SK-N-SH treated with all-trans-retinoic acid at 6 μM for 48 hours (cell line): ENCODE data around the gene GAP43.
A peak's percentile ranks its signal among the peaks of the same experiment; 100 is the strongest.

Source experiments
- ATAC-seq: fragments of 200-7000 bp; cut with Tn5 transposase; 3 replicates; pipeline ENCODE4 v1.9.1; 2020; ENCODE audit warnings: mild to moderate bottlenecking, moderate library complexity
- ARNTL ChIP-seq: fragments of 450-650 bp; formaldehyde crosslinking; IDR thresholded peaks from 2 replicates; pipeline ENCODE4 v1.5.0; 2020; ENCODE audit warnings: low read depth, mild to moderate bottlenecking, moderate library complexity, borderline replicate concordance
- BACH2 ChIP-seq: fragments of 250-450 bp; sonication (Bioruptor Pico); IDR thresholded peaks from 2 replicates; pipeline ENCODE4 v1.9.0; 2021; ENCODE audit warnings: mild to moderate bottlenecking, borderline replicate concordance
- CSDC2 ChIP-seq: fragments of 250-450 bp; sonication (Bioruptor Pico); IDR thresholded peaks from 2 replicates; pipeline ENCODE4 v1.5.0; 2020; ENCODE audit warnings: mild to moderate bottlenecking, moderate library complexity
- ESRRG ChIP-seq: fragments of 250-450 bp; sonication (Bioruptor Pico); IDR thresholded peaks from 2 replicates; pipeline ENCODE4 v1.6.1; 2021; ENCODE audit warnings: mild to moderate bottlenecking
- ISL1 ChIP-seq: fragments of 250-450 bp; sonication (Bioruptor Pico); IDR thresholded peaks from 2 replicates; pipeline ENCODE4 v2.1.2; 2022; ENCODE audit warnings: mild to moderate bottlenecking, moderate library complexity
- OSR1 ChIP-seq: fragments of 250-450 bp; sonication (Bioruptor Pico); IDR thresholded peaks from 2 replicates; pipeline ENCODE4 v1.8.0; 2022; ENCODE audit warnings: moderate library complexity, mild to moderate bottlenecking, inconsistent platforms
- PATZ1 ChIP-seq: fragments of 250-450 bp; sonication (Bioruptor Pico); IDR thresholded peaks from 2 replicates; pipeline ENCODE4 v1.8.0; 2020; ENCODE audit warnings: mild to moderate bottlenecking, moderate library complexity, borderline replicate concordance
- PPARA ChIP-seq: fragments of 250-450 bp; sonication (Bioruptor Pico); IDR thresholded peaks from 2 replicates; pipeline ENCODE4 v1.5.0; 2020; ENCODE audit warnings: mild to moderate bottlenecking, borderline replicate concordance
- SNAI2 ChIP-seq: fragments of 250-450 bp; sonication (Bioruptor Pico); IDR thresholded peaks from 2 replicates; pipeline ENCODE4 v1.5.0; 2020; ENCODE audit warnings: mild to moderate bottlenecking, moderate library complexity
- TCF4 ChIP-seq: fragments of 250-450 bp; sonication (Bioruptor Pico); IDR thresholded peaks from 2 replicates; pipeline ENCODE4 v1.8.0; 2021; ENCODE audit warnings: mild to moderate bottlenecking, moderate library complexity, borderline replicate concordance
- TOX ChIP-seq: fragments of 250-450 bp; sonication (Bioruptor Pico); IDR thresholded peaks from 2 replicates; pipeline ENCODE4 v1.8.0; 2021; ENCODE audit warnings: mild to moderate bottlenecking, moderate library complexity, borderline replicate concordance
- ZC3H10 ChIP-seq: fragments of 250-450 bp; sonication (Bioruptor Pico); IDR thresholded peaks from 2 replicates; pipeline ENCODE4 v1.5.1; 2021; ENCODE audit warnings: mild to moderate bottlenecking, moderate library complexity
- ZFP3 ChIP-seq: fragments of 250-450 bp; sonication (Bioruptor Pico); IDR thresholded peaks from 2 replicates; pipeline ENCODE4 v1.5.0; 2020; ENCODE audit warnings: mild to moderate bottlenecking, moderate library complexity
- ZFP30 ChIP-seq: fragments of 450-650 bp; formaldehyde crosslinking; IDR thresholded peaks from 2 replicates; pipeline ENCODE4 v1.5.0; 2022; ENCODE audit warnings: mild to moderate bottlenecking, moderate library complexity
- ZNF565 ChIP-seq: fragments of 450-650 bp; formaldehyde crosslinking; conservative IDR thresholded peaks from 2 replicates; pipeline ENCODE4 v1.5.0; 2020; ENCODE audit warnings: low read depth, mild to moderate bottlenecking, moderate library complexity
- ZNF70 ChIP-seq: fragments of 450-650 bp; formaldehyde crosslinking; IDR thresholded peaks from 2 replicates; pipeline ENCODE4 v1.5.0; 2020; ENCODE audit warnings: mild to moderate bottlenecking, moderate library complexity
- ZNF8 ChIP-seq: fragments of 450-650 bp; formaldehyde crosslinking; IDR thresholded peaks from 2 replicates; pipeline ENCODE4 v1.5.0; 2020; ENCODE audit warnings: mild to moderate bottlenecking, moderate library complexity
- TF ChIP-seq, protein P1 (sequence below): fragments of 250-450 bp; sonication (Bioruptor Pico); IDR thresholded peaks from 2 replicates; pipeline ENCODE4 v1.5.0; 2020; ENCODE audit warnings: mild to moderate bottlenecking, moderate library complexity
- TF ChIP-seq, protein P2 (sequence below): fragments of 250-450 bp; sonication (Bioruptor Pico); IDR thresholded peaks from 2 replicates; pipeline ENCODE4 v1.8.0; 2021; ENCODE audit warnings: low read depth, mild to moderate bottlenecking, moderate library complexity, borderline replicate concordance
- TF ChIP-seq, protein P3 (sequence below): fragments of 250-450 bp; sonication (Bioruptor Pico); IDR thresholded peaks from 2 replicates; pipeline ENCODE4 v1.5.1; 2021; ENCODE audit warnings: mild to moderate bottlenecking, moderate library complexity

Gene GAP43

GRCh38 chr3:115623044-115623868 lies at the start of gene GAP43:
GAP43 (plus strand) TSS chr3:115623510; CDS start chr3:115623690, 180 bp downstream.
- ATAC-seq, result peak; percentile 97
- TF ChIP-seq, protein P1, sequence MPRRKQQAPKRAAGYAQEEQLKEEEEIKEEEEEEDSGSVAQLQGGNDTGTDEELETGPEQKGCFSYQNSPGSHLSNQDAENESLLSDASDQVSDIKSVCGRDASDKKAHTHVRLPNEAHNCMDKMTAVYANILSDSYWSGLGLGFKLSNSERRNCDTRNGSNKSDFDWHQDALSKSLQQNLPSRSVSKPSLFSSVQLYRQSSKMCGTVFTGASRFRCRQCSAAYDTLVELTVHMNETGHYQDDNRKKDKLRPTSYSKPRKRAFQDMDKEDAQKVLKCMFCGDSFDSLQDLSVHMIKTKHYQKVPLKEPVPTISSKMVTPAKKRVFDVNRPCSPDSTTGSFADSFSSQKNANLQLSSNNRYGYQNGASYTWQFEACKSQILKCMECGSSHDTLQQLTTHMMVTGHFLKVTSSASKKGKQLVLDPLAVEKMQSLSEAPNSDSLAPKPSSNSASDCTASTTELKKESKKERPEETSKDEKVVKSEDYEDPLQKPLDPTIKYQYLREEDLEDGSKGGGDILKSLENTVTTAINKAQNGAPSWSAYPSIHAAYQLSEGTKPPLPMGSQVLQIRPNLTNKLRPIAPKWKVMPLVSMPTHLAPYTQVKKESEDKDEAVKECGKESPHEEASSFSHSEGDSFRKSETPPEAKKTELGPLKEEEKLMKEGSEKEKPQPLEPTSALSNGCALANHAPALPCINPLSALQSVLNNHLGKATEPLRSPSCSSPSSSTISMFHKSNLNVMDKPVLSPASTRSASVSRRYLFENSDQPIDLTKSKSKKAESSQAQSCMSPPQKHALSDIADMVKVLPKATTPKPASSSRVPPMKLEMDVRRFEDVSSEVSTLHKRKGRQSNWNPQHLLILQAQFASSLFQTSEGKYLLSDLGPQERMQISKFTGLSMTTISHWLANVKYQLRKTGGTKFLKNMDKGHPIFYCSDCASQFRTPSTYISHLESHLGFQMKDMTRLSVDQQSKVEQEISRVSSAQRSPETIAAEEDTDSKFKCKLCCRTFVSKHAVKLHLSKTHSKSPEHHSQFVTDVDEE (CRISPR knock-in tag), result peak; percentile 59; the same call in 1 of the 2 replicates
- TF ChIP-seq ZNF70, result no peak

- ATAC-seq, result no peak
- no peak for TF ChIP-seq ZNF8
- TF ChIP-seq, protein P2, sequence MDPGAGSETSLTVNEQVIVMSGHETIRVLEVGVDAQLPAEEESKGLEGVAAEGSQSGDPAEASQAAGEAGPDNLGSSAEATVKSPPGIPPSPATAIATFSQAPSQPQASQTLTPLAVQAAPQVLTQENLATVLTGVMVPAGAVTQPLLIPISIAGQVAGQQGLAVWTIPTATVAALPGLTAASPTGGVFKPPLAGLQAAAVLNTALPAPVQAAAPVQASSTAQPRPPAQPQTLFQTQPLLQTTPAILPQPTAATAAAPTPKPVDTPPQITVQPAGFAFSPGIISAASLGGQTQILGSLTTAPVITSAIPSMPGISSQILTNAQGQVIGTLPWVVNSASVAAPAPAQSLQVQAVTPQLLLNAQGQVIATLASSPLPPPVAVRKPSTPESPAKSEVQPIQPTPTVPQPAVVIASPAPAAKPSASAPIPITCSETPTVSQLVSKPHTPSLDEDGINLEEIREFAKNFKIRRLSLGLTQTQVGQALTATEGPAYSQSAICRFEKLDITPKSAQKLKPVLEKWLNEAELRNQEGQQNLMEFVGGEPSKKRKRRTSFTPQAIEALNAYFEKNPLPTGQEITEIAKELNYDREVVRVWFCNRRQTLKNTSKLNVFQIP (CRISPR knock-in tag), result no peak
- TF ChIP-seq ESRRG, result no peak
- no peak for TF ChIP-seq ZFP30 (CRISPR knock-in tag)
- TF ChIP-seq PPARA (CRISPR knock-in tag), result no peak
- no peak for TF ChIP-seq ISL1 (CRISPR knock-in tag)
- TF ChIP-seq, protein P1 (CRISPR knock-in tag), result no peak
- no peak for TF ChIP-seq SNAI2 (CRISPR knock-in tag)
- TF ChIP-seq ZNF70, result no peak
- no peak for TF ChIP-seq ARNTL
- no peak for TF ChIP-seq ZFP3
- TF ChIP-seq, protein P3, sequence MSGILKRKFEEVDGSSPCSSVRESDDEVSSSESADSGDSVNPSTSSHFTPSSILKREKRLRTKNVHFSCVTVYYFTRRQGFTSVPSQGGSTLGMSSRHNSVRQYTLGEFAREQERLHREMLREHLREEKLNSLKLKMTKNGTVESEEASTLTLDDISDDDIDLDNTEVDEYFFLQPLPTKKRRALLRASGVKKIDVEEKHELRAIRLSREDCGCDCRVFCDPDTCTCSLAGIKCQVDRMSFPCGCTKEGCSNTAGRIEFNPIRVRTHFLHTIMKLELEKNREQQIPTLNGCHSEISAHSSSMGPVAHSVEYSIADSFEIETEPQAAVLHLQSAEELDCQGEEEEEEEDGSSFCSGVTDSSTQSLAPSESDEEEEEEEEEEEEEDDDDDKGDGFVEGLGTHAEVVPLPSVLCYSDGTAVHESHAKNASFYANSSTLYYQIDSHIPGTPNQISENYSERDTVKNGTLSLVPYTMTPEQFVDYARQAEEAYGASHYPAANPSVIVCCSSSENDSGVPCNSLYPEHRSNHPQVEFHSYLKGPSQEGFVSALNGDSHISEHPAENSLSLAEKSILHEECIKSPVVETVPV (CRISPR knock-in tag), result no peak
- no peak for TF ChIP-seq BACH2 (CRISPR knock-in tag)
- no peak for TF ChIP-seq TCF4 (CRISPR knock-in tag)
- TF ChIP-seq ZNF565, result no peak
Observed at GRCh38 chr3:115576325-115576875, 46.9 kb upstream of the GAP43 start.

GRCh38 chr3:115577000-115577399 lies 46.3 kb upstream of the GAP43 start:
- no peak for ATAC-seq
- TF ChIP-seq ZNF8, result no peak
- no peak for TF ChIP-seq PPARA (CRISPR knock-in tag)
- TF ChIP-seq, protein P1 (CRISPR knock-in tag), result no peak
- TF ChIP-seq ZFP3, result no peak
- no peak for TF ChIP-seq TOX (CRISPR knock-in tag)
- TF ChIP-seq ARNTL, result no peak
- TF ChIP-seq OSR1 (CRISPR knock-in tag), result no peak
- no peak for TF ChIP-seq ZNF565
- TF ChIP-seq, protein P2 (CRISPR knock-in tag), result no peak
- no peak for TF ChIP-seq PATZ1 (CRISPR knock-in tag)
- no peak for TF ChIP-seq CSDC2
- no peak for TF ChIP-seq ZNF70
- no peak for TF ChIP-seq ESRRG
- TF ChIP-seq ZC3H10, result no peak
- no peak for TF ChIP-seq ISL1 (CRISPR knock-in tag)
- no peak for TF ChIP-seq SNAI2 (CRISPR knock-in tag)
